ENCODE data around the gene E2F4.

DNA sequence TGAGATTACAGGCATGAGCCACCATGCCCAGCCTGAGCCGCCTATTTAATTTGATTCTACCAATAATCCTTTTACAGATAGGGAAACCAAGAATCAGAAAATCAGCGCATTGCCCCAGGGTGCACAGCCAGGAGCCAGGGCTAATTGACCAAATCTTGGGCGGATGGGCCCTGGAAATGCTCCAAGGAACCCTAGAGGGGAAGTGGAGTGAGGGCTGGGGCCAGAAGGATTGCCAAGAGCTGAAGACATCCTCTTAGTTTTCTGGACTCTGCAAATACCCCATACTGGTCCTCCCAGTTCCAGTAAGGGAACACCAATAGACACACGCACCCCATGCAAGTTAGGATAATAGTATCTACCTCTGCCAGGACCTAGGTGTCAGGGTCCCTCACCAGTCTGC is 51.5 kb downstream of the E2F4 start:
- TF ChIP-seq, protein P1, sequence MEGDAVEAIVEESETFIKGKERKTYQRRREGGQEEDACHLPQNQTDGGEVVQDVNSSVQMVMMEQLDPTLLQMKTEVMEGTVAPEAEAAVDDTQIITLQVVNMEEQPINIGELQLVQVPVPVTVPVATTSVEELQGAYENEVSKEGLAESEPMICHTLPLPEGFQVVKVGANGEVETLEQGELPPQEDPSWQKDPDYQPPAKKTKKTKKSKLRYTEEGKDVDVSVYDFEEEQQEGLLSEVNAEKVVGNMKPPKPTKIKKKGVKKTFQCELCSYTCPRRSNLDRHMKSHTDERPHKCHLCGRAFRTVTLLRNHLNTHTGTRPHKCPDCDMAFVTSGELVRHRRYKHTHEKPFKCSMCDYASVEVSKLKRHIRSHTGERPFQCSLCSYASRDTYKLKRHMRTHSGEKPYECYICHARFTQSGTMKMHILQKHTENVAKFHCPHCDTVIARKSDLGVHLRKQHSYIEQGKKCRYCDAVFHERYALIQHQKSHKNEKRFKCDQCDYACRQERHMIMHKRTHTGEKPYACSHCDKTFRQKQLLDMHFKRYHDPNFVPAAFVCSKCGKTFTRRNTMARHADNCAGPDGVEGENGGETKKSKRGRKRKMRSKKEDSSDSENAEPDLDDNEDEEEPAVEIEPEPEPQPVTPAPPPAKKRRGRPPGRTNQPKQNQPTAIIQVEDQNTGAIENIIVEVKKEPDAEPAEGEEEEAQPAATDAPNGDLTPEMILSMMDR (IDR thresholded peaks at IDR 0.05), result no peak
- no peak for TF ChIP-seq EZH2 (IDR thresholded peaks at IDR 0.05; ENCODE audit: borderline replicate concordance, insufficient read depth, low read depth, low read length, poor library complexity, severe bottlenecking)
